Inflammatory macrophage treated with lipopolysaccharide for 1 hour (primary cell): ENCODE results near the gene ABHD5.

Source experiments
- DNase-seq, 2 donors: peaks; one replicate each; pipeline ENCODE4 v3.0.0-alpha.2; 2020 to 2022

The ABHD5 gene

DNA sequence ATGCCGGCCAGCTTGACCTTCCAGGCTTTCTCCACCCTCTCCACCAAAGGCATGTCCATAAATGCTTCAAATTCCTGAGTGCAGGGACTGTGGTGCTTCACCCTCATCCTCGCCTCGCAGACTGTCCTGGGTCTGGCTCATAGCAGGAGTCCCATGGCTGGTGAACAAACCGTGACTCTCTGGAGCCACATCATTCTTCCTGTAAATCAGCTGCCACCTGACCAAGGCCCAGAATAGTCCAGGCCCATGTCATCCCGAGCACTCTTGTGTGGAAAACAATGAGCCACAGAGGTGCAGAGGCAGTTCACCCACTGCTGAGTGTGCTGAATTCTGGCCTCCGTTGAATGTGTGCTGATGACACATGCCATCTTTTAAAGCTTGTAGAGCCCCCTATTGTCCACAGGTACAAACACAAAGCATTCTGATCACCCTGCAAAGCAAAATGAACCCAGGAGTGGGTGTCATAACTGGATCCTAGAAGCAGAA, 68.6 kb downstream of the ABHD5 start:
- DNase-seq, result no peak

DNA sequence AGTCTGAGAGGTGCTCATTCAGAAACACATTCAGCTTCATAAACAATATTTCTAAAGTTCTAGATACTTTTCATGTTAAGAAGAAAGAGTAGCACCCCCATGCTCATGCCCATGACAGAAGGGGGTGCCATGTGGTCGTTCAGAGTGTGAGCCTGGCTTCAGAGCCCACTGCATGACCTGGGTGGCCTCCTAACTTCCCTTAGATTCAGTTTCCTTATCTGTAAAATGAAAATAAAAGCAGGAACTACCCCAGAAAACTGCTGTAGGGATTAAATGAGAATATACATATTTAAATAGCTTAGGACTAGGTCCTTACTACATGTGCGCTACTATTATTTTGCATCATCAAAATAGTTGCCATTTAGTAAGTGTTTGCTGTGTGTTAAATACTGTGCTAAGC, 69.2 kb downstream of the ABHD5 start:
- DNase-seq, result peak in 1 of 2 donors; percentile 25

DNA sequence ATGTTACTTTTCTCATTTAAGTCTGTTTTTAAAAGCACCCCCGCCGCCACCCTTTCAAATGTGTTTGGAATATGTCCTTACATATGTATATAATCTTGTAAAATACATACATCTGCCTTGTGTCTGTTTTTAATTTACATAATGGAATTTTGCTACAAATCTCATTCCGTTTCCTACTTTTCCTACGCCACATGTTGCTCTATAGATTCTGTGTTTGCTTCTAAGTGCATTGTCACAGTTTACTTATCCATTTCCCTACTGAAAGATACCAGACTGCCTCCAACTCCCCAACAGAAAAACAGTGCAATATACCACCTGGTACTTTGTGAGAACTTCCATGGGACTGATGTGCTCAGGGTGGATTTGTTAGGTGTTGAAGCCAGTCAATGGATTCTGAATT, 70.2 kb downstream of the ABHD5 start:
- DNase-seq, result no peak

DNA sequence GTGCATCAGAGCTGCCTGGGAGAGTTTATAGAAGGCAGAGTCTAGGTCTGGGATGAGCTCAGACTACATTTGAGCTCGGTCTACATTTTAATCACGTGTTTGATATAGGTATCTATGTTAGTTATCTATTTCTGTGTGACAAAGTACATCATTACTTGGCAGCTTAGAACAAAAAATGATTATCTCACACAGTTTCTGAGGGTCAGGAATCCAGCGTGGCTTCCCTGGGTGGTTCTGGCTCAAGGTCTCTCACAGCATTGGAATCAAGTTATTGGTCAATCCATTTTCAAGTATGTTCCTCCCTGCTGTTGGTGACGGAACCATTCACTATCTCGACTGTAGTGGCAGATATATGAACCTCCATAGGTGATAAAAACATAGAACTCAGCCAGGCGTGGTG, 71.7 kb downstream of the ABHD5 start:
- no peak for DNase-seq

DNA sequence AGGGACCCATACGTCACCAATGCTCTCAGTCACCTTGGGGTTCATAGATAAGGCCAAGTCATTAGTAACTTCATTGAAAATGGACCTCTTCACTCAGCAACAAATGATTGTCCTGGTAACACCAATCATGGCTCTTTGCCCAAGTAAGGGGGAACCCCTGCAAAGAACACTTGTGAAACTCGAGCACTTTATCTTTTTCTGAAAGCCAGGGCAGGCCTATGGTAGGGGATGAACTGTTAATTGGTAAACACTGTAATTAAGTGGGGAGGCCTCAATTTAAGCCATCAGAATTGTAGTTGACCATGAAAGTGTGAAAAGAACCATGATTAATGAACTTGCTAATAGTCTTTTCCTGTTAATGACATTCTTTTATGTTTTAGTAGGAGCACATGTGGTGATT, 73.3 kb downstream of the ABHD5 start:
- DNase-seq, result no peak

DNA sequence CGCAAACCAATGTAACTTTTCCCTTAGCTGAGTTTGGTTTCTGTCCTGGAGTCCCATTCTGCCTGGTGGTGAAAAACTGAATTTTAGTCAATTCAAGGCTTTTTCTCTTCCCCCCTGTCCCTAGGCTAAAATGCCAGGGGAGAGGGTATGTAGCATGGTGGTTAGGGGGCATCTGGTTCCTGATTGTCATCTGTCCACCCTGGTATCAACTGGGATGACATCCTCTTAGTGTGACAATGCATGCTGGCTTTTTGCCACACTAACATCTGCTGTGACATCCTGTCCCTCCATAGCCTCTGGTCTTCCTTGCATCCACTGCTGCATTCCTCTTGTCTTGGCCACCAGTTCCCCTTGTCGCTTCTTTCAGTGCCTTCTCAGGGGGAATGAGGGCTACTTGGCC, 73.7 kb downstream of the ABHD5 start:
- no peak for DNase-seq

DNA sequence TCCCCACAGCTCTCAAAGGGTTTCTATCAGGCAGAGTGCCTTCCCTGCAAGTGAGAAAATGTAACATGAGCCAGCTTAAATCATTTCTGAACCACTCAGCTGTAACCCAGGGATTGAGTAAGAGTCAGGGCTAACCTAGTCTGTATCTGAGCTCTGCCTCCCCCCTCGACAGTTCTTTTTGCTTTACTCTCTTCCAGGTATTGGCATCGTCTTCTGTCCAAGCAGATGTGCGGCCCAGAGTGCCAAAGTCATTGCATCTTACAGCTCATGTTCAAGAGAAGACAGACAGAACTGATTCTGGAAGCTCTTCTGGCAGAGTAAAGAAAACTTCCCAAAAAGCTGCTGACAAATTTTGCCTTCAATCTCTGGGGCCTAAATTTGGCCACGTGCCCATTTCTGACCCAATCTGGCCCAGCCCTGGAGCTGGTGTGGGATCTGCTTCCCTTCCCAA, 74.8 kb downstream of the ABHD5 start:
- no peak for DNase-seq

DNA sequence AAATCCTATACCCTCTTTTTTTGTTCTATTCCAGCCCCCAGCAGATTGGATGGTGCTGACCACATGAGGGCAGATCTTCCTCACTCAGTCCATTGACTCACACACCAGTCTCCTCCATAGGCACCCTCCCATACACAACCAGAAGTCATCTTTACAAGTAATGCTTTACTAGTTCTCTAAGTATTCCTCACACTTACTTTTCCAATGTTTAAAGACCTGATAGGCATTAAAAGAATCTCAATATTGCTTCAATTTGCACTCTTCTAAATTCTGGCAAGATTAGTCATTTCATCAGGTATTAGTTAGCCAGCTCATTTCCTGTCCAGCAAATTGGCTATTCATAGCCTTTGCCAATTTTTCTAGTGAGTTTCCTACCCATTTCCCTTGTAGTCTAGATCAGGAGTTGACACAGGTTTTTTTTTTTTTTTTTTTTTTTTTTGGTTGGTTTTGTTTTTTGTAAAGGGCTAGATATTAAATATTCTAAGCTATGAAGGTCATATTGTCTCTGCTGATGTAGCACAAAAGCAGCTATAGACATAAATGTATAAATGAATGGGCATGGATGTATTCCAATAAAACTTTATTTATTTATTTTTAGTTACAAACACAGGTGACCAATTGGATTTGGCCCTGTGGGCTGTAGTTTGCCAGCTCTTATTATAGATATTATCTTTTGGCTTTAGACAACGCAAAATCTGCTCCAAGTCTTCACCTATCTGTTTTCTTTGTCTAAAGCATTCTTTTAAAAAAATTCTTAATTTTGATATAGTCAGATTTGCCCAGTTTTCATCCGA, 76.1 kb downstream of the ABHD5 start:
- DNase-seq, result no peak

DNA sequence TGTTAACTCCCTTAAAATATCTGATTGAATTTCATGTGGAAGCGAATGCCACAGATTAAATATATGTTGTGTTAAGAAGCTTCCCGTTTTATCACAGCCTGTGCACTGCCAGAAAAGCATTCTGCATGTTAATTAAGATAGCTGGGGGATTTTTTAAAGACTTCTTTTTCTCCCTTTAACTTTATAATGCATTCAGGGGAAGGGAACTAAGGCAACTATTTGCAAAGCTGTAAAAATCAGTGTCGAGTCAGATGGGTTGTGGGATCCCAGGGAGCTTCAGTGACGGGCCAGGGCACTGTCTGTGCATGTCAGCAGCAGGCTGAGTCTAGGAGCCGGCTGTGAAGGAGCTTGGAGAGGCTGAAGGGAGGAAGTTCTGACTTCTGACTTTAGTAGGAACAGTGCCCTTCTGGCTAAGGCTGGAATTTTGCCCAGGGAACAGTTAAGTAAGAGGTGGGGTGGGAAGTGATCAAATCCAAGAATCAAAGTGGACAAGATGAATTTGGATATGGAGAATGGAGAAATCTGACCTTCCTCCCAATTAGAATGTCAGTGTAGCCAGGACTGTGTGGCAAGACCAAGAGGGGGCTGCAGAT, 77.7 kb downstream of the ABHD5 start:
- DNase-seq, result no peak

DNA sequence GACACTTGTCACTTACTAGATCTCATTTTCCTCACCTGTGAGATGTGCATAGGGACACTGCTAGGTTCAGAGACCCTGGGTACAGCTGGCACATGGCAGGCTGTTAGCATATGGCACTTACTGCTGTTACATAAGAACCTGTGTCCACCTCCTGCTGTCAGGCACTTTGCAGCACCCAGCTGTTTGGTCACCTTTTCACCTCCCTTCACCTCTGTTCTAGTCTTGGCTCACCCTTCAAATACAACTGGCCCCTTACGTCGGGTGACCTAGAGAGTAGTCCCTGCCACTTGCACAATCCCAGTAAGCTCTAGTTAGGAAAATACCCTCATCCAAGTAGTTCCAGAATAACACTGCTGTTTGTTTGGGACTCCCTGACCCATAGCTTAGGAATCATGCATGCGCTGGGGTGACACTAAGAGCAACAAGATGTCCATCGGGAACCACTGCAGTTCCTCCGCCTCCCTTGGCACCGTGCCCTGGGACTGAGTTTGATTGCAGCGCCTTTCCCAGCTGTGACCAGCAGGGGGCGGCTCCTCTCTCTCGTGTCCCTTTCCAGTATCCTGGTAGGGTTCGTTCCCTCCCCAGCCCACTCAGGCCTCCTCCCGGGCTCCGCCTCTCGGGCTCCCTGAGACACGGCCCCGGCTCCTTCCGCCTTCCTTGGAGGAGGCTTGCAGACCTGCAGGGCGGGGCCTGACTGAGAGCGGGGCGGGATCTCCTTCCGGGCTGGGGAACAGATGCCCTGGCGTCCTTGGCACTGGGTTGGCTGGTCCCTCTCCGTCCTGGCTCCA, 78.6 kb downstream of the ABHD5 start:
- peak; percentile 95 to 97 for DNase-seq

DNA sequence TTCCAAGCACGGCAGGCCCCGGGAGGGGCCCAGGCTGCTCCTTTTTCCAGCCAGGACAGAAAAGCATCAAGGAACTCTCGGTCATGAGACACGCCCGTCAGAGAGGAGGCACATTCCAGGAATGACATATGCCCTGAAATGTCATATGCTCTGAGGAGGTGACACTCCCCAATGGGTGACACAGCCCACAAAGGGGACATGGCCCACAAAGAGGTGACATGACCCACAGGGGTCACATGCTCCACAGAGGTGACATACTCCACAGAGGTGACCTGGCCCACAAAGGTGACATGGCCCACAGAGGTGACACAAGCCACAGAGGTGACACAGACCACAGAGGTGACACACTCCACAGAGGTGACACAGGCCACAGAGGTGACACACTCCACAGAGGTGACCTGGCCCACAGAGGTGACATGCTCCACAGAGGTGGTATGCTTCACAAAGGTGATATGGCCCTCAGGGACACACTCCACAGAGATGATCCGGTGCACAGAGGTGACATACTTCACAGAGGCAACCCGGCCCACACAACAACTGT, 79.2 kb downstream of the ABHD5 start:
- peak in 1 of 2 donors; percentile 56 for DNase-seq

DNA sequence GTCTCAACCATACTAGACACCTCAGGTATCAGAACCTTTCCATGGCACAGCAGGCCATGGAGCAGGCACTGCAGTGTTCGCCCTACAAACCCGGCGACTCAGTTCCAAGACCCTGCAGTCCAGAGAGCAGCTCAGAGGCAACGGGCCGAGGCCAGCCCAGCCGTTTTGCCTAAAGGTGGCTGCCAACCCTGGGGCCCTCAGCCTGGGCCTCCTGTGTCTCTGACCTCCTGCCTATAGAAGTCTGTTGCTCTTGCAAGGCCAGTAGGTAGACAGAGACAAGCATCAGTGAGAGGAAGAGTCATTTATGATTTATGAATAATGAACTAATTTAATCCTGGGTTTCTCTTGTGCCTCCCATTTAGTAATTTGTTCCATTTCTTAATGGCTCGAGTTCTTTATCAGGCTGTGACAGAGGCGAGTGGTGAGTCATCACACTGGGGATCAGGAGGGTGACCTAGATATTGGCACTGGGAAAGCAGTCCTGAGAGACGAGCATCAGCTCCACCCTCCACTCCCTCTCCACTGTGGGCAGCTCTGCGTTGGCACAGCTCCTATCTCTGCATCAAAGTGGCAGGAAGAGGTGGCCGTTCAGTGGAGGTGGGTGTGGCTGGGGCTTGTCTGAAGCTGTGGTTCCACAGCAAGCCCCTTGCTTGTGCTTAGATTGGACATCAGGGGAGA, 79.8 kb downstream of the ABHD5 start:
- DNase-seq, result peak; percentile 49 to 70

DNA sequence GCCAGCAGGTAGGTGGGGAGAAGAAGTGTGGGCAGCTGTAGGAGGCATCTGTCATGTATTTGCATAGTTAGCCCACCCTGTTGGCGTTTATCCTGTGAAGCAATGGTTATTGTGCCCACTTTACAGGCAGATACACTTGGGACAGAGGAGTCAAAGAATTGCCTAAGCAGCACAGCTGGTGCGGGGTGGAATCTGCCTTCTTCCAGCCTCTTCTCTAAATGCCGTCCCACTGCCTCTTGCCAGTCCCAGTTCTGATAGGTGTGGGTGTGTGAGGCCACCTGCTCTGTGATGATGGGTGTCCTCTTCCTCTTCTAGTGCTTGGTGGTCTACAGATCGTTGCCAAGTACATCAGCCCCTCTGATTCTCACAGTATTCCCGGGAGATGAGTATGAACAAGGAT, 80.9 kb downstream of the ABHD5 start:
- DNase-seq, result no peak

DNA sequence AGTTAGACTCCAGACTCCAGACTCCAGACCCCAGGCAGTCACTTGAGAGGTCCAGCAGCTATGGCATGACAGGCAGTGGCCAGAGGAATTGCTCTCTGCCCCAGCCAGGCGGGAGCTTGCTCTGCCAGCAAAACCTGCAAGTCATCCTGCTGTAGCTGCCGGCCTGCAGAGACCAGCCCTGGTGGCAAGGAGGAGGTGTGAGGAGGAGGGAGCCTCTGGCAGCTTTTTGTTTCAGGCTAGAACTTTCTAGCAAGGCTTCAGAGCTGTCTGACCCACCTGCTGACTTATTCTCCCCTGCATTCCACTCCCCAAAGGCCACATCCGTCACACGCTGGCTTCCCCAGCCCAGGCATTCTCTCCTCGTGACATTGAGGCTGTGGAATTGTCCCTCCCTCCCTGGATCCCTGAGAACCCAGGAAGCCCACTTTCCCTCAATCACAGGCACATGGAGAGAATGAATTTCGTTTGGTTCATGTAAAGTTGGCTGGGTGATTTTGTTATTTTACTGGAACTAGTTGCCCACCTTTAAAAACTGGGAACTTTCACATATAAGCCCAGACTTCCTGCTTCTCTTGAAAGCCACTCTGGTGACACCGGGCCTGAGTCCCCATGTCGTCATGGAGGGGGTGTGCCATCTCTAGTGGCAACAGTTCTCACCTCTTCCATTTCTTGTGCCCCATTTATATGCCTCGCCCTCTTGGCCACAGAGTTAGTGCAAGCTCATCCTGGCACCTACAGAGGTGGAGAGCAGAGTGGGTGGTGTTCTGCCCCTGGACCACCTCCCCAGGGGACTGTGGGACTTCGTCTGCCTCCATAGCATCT, 82.7 kb downstream of the ABHD5 start:
- peak; percentile 48 to 53 for DNase-seq

DNA sequence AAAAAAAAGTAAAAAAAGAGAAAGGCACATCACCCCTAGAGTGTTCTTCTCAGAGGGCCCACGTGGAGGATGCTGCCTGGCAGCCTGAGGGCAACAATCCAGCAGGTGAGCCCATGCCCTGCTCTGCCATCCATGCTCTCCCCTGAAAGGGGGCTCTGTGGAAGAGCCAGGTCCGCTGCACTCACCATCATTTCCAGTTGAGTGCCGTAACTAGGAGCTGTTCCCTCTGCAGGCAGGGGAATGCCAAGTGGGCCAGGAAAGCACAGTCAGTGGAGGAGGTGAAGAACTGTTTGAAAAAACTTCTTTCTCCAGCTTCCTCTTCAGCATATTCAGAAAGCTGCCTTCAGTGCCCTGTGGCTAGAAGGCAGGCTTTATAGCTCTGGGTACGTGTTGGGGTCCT, 84.1 kb downstream of the ABHD5 start:
- no peak for DNase-seq

DNA sequence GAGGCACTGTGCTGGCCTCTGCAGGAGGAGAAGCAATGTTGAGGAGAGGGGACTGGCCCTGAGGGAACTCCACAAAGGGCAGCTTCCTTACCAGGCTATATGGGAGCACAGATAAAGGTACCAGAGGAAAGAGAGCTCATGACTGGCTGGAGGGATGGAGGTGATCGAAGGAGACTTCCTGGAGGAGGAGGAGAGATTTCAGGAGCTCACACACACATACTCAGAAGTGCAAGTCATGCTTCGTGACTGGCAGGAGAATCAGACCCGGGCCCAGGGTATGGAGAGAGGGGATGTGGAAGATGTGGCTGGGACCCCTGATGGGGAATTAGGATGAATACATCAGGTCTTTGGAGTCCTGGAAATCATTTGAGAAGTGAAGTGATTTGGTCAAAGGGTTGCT, 85.4 kb downstream of the ABHD5 start:
- DNase-seq, result no peak

DNA sequence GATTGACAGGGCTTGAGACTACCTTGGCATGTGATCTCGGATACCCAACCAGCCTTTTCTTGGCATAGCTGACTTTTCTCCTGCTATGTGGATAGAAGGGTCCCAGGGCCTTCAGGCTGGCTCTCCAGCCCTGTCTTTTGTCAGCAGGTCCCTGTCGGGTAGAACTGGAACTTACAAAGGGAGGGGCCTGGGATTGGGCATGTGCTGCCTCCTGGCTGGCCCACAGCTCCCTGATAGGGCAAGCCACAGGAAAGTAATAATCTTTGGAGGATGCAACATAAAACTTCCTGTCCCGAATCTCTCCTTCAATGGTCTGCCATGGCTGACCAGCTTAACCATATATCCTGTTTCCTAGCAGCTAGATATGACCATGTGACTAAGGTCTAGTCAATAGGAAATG, 89.1 kb downstream of the ABHD5 start:
- no peak for DNase-seq

DNA sequence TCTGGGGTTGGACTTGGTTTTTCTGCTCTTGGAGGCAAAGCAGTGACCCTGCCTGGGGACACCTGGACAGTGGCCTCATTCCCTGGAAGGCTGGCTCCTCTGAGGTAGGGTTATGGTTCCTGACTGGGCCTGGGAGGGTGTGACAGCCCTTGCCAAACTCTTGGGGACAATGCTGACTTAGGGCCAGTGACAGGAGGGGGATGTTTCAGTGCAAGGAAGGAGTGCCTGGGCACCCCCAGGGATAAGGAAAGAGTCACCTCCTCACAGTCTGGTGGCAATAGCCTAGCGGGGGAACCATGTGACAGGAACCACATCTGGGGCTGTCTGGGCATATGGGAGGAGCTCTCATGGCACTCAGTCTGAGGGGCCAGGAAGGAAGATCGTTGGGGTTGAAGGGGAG, 91.8 kb downstream of the ABHD5 start:
- DNase-seq, result no peak
